Endothelial cell of umbilical vein (primary cell): ENCODE data around the gene DDIT3.

Experiments used
- EZH2 ChIP-seq: IDR thresholded peaks from 2 replicates; pipeline ENCODE4 v1.6.1; 2012; ENCODE audit warnings: borderline replicate concordance, low read depth, mild to moderate bottlenecking, moderate library complexity, low read length, inconsistent platforms; ENCODE audit not compliant: severe bottlenecking
- JUN ChIP-seq: IDR thresholded peaks from 2 replicates; pipeline ENCODE4 v1.6.1; 2011; ENCODE audit warnings: borderline replicate concordance, low read depth; ENCODE audit not compliant: insufficient read length, insufficient read depth
- MYC ChIP-seq: IDR thresholded peaks from one replicate; pipeline ENCODE4 v1.6.1; 2011; ENCODE audit warnings: mild to moderate bottlenecking, low read depth, low read length
- POLR2A ChIP-seq: IDR thresholded peaks from 2 replicates; pipeline ENCODE4 v1.6.1; 2012; ENCODE audit warnings: low read depth, mild to moderate bottlenecking, control low read depth, low read length
- TF ChIP-seq, protein P1 (sequence below), 2 donors: IDR thresholded peaks; 1 replicate in 1 of 2; 2 replicates in 1 of 2; pipeline ENCODE4 v1.5.1; 2011; ENCODE audit warnings: low read length in 2 of 2, mild to moderate bottlenecking in 2 of 2, moderate library complexity in 2 of 2, control low read depth in 1 of 2, inconsistent platforms in 1 of 2, low read depth in 1 of 2; ENCODE audit not compliant: insufficient read depth in 1 of 2; ENCODE audit errors: extremely low read depth in 1 of 2
- TF ChIP-seq, protein P2 (sequence below): IDR thresholded peaks from 2 replicates; pipeline ENCODE4 v1.6.1; 2011; ENCODE audit not compliant: insufficient read depth, insufficient read length

DNA sequence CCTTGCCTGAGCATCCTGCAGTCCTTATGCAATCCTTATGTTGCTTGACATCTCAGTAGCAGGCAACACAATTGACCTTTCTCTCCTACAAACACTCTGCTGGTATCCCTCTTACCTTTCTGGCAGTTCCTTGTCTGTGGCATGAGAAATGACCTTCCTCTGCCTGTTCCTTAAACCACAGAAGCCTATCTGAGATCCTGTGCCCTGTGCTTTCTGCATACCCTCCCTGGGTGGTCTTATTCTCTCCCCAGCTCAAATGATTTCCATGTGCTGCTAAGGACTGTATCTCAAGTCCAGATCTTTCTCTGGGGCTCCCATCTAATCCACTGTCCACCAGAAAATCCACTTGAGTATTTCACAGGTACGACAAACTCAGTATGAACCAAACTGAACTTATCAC lies 38.6 kb downstream of the DDIT3 start:
- TF ChIP-seq, protein P1, sequence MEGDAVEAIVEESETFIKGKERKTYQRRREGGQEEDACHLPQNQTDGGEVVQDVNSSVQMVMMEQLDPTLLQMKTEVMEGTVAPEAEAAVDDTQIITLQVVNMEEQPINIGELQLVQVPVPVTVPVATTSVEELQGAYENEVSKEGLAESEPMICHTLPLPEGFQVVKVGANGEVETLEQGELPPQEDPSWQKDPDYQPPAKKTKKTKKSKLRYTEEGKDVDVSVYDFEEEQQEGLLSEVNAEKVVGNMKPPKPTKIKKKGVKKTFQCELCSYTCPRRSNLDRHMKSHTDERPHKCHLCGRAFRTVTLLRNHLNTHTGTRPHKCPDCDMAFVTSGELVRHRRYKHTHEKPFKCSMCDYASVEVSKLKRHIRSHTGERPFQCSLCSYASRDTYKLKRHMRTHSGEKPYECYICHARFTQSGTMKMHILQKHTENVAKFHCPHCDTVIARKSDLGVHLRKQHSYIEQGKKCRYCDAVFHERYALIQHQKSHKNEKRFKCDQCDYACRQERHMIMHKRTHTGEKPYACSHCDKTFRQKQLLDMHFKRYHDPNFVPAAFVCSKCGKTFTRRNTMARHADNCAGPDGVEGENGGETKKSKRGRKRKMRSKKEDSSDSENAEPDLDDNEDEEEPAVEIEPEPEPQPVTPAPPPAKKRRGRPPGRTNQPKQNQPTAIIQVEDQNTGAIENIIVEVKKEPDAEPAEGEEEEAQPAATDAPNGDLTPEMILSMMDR (IDR thresholded peaks at IDR 0.05; ENCODE audit: extremely low read depth in 1 of 2, insufficient read depth in 1 of 2, low read depth in 1 of 2, low read length in 2 of 2) = no peak
- TF ChIP-seq EZH2 (no peak), JUN (no peak), POLR2A (no peak), MYC (no peak)
- TF ChIP-seq, protein P2, sequence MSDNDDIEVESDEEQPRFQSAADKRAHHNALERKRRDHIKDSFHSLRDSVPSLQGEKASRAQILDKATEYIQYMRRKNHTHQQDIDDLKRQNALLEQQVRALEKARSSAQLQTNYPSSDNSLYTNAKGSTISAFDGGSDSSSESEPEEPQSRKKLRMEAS = no peak
